Sigmoid colon (tissue), 7 donors: ENCODE data around the gene JMJD1C. TPM values are rescaled to one million over a fixed set of nuclear protein-coding genes. Genes with fewer than 3 reads are reported as not detected.
"Not testable (repeated sequence)": the region's sequence is repeated elsewhere in the genome, so short reads cannot be mapped to it uniquely, and the experiment has no call there.

ENCODE experiments used
- DNase-seq: peaks from one replicate; pipeline ENCODE4 v3.0.0-alpha.2; 2019
- H3K27ac ChIP-seq, 4 donors: fragments of 200-600 bp; sonication (generic); one replicate each; pipeline ENCODE4 v1.5.1; 2016 to 2019; ENCODE audit warnings: mild to moderate bottlenecking in 1 of 4
- H3K27me3 ChIP-seq, 3 donors: fragments of 200-600 bp; sonication (generic); one replicate each; pipeline ENCODE4 v1.5.1; 2019; ENCODE audit warnings: mild to moderate bottlenecking in 1 of 3
- H3K36me3 ChIP-seq, 4 donors: fragments of 200-600 bp; sonication (generic); one replicate each; pipeline ENCODE4 v1.5.1; 2016 to 2019
- H3K4me1 ChIP-seq, 4 donors: fragments of 200-600 bp; sonication (generic); one replicate each; pipeline ENCODE4 v1.5.1; 2017 to 2019
- H3K4me3 ChIP-seq, 4 donors: fragments of 200-600 bp; sonication (generic); one replicate each; pipeline ENCODE4 v1.5.1; 2017 to 2019; ENCODE audit warnings: mild to moderate bottlenecking in 2 of 4, moderate library complexity in 1 of 4
- H3K9me3 ChIP-seq, 4 donors: fragments of 200-600 bp in 3 of 4; sonication (generic) in 3 of 4; one replicate each; pipeline versions ENCODE4 v1.5.1 to v1.6.1; 2013 to 2019
- CTCF ChIP-seq, 4 experiments: fragments of 450-650 bp in 3 of 4; fragments of 200-600 bp in 1 of 4; IDR thresholded peaks; one replicate each; pipeline ENCODE4 v1.5.1; 2016 to 2019; ENCODE audit warnings: antibody characterized with exemption in 4 of 4, mild to moderate bottlenecking in 3 of 4, moderate library complexity in 2 of 4
- EP300 ChIP-seq, 4 donors: sonication (generic); formaldehyde crosslinking; IDR thresholded peaks; one replicate each; pipeline ENCODE4 v1.6.1; 2017; ENCODE audit warnings: antibody characterized with exemption in 4 of 4
- POLR2A ChIP-seq, 2 donors: fragments of 450-650 bp; IDR thresholded peaks; one replicate each; pipeline ENCODE4 v1.6.1; 2016; ENCODE audit warnings: antibody characterized with exemption in 2 of 2, mild to moderate bottlenecking in 2 of 2, moderate library complexity in 2 of 2
- POLR2AphosphoS5 ChIP-seq, 4 donors: sonication (generic); formaldehyde crosslinking; IDR thresholded peaks; one replicate each; pipeline ENCODE4 v1.6.1; 2017; ENCODE audit warnings: antibody characterized with exemption in 4 of 4
- WGBS, 2 donors: extraction: QIAGEN DNeasy Blood & Tissue Kit; methylation state at CpG; one replicate each; pipeline ENCODE4 v1.1.7; 2013; 5-methylcytosine and 5-hydroxymethylcytosine counted together
- intact Hi-C: fragments of 100-400 bp; cut with DNase I; formaldehyde crosslinking; loops from one replicate; pipeline ENCODE4 v1.15.1; 2023
- polyA plus RNA-seq, 3 donors: library from polyadenylated mRNA; stranded (reverse); fragments of 200-250 nt; gene quantifications; one replicate each; pipeline ENCODE4 v1.2.3, GENCODE V29; 2013
- total RNA-seq, 4 donors: library from RNA; depleted of rRNA; stranded (reverse); fragments of >200 nt; gene quantifications; one replicate each; pipeline ENCODE4 v1.1.0, GENCODE V29; 2016
- donor health status: healthy with polysubstance abuse.
- donor health status: Bipolar disorder and iron deficiency.
- donor health status: healthy.

The JMJD1C gene
- total and polyA plus RNA-seq, 7 donors: 13.2 to 134 (median 94.2) TPM

- WGBS, 2 donors: 94 to 95% methylated on average over 2 of the region's 2 CpGs
- Histone ChIP-seq H3K36me3 (no peaks in the 10 kb centered on the region), H3K27me3 (no peaks in the 10 kb centered on the region), H3K4me1 (peaks cover 0 to 28% (median 24%) of the 10 kb centered on the region in 4 donors), H3K9me3 (no peaks in the 10 kb centered on the region), H3K4me3 (no peak overlapping the region), H3K27ac (no peak overlapping the region)
- no peak for DNase-seq
- intact Hi-C loops: no loop called here
- no peak for TF ChIP-seq EP300 (IDR thresholded peaks at IDR 0.05)
- no peak for TF ChIP-seq POLR2A (IDR thresholded peaks at IDR 0.05)
- no peak for TF ChIP-seq POLR2AphosphoS5 (IDR thresholded peaks at IDR 0.05)
- no peak for TF ChIP-seq CTCF (IDR thresholded peaks at IDR 0.05)
These were observed 39.8 kb upstream of the JMJD1C start for GRCh38 chr10:63505562-63505961.

GRCh38 chr10:63504145-63504881 lies 38.5 kb upstream of the JMJD1C start:
- DNase-seq: no peak
- Histone ChIP-seq H3K27me3 (no peaks in the 10 kb centered on the region), H3K27ac (no peak overlapping the region), H3K4me3 (no peak overlapping the region), H3K4me1 (peaks cover 0 to 28% (median 24%) of the 10 kb centered on the region in 4 donors), H3K9me3 (no peaks in the 10 kb centered on the region), H3K36me3 (no peaks in the 10 kb centered on the region)
- intact Hi-C loops: no loop called here
- WGBS, 2 donors: 56 to 74% methylated on average over 3 of the region's 3 CpGs
- TF ChIP-seq EP300 (IDR thresholded peaks at IDR 0.05) (no peak), POLR2A (IDR thresholded peaks at IDR 0.05) (no peak), CTCF (IDR thresholded peaks at IDR 0.05) (no peak), POLR2AphosphoS5 (IDR thresholded peaks at IDR 0.05) (no peak)

- H3K4me3 ChIP-seq: no peak overlapping the region
- intact Hi-C loops: no loop called here
- no peak for TF ChIP-seq EP300 (IDR thresholded peaks at IDR 0.05)
- H3K4me1 ChIP-seq: peaks cover 0 to 31% (median 28%) of the 10 kb centered on the region in 4 donors
- H3K27ac ChIP-seq: no peak overlapping the region
- H3K36me3 ChIP-seq: no peaks in the 10 kb centered on the region
- no peaks in the 10 kb centered on the region for H3K27me3 ChIP-seq
- no peaks in the 10 kb centered on the region for H3K9me3 ChIP-seq
- WGBS, 2 donors: 28 to 60% methylated on average over 4 of the region's 4 CpGs
- DNase-seq: no peak
These were observed 37.6 kb upstream of the JMJD1C start for GRCh38 chr10:63503395-63503794.

GRCh38 chr10:63502832-63503231 lies 37.1 kb upstream of the JMJD1C start:
- no peak for TF ChIP-seq POLR2AphosphoS5 (IDR thresholded peaks at IDR 0.05)
- no peak for TF ChIP-seq POLR2A (IDR thresholded peaks at IDR 0.05)
- no peak for TF ChIP-seq CTCF (IDR thresholded peaks at IDR 0.05)
- TF ChIP-seq EP300 (IDR thresholded peaks at IDR 0.05): no peak
- Histone ChIP-seq H3K27ac (no peak overlapping the region), H3K27me3 (no peaks in the 10 kb centered on the region), H3K4me3 (no peak overlapping the region), H3K36me3 (no peaks in the 10 kb centered on the region), H3K9me3 (no peaks in the 10 kb centered on the region), H3K4me1 (peaks cover 0 to 33% (median 28%) of the 10 kb centered on the region in 4 donors)
- intact Hi-C loops: no loop called here
- no peak for DNase-seq
- WGBS, 2 donors: 94 to 97% methylated on average over 1 of the region's 1 CpG

- H3K27me3 ChIP-seq: no peaks in the 10 kb centered on the region
- no peak overlapping the region for H3K27ac ChIP-seq
- WGBS, 2 donors: 93 to 98% methylated on average over 1 of the region's 1 CpG
- no peak overlapping the region for H3K4me3 ChIP-seq
- intact Hi-C loops: no loop called here
- no peaks in the 10 kb centered on the region for H3K36me3 ChIP-seq
- DNase-seq: no peak
- TF ChIP-seq EP300 (IDR thresholded peaks at IDR 0.05): no peak
- TF ChIP-seq CTCF (IDR thresholded peaks at IDR 0.05): no peak
- no peak for TF ChIP-seq POLR2AphosphoS5 (IDR thresholded peaks at IDR 0.05)
- no peak for TF ChIP-seq POLR2A (IDR thresholded peaks at IDR 0.05)
- peaks cover 0 to 36% (median 29%) of the 10 kb centered on the region in 4 donors for H3K4me1 ChIP-seq
- H3K9me3 ChIP-seq: no peaks in the 10 kb centered on the region
These were observed 36.2 kb upstream of the JMJD1C start for GRCh38 chr10:63501954-63502353.

- H3K36me3 ChIP-seq, intact Hi-C loops, H3K9me3 ChIP-seq, H3K27me3 ChIP-seq, H3K4me3 ChIP-seq, DNase-seq, H3K27ac ChIP-seq: not testable (repeated sequence)
- peaks cover 0 to 27% (median 21%) of the 10 kb centered on the region in 4 donors for H3K4me1 ChIP-seq
- WGBS, 2 donors: 92 to 97% methylated on average over 5 of the region's 5 CpGs
These were observed 34.8 kb upstream of the JMJD1C start for GRCh38 chr10:63500551-63500950.
